GM21717 (cell line): ENCODE data around the gene SNAPC2.

Experiments
- ATAC-seq: cut with Tn5 transposase; IDR thresholded peaks from one replicate; pipeline ENCODE4 v1.9.1; 2021; ENCODE audit warnings: mild to moderate bottlenecking, moderate library complexity; ENCODE audit not compliant: unreplicated experiment

The SNAPC2 gene

DNA sequence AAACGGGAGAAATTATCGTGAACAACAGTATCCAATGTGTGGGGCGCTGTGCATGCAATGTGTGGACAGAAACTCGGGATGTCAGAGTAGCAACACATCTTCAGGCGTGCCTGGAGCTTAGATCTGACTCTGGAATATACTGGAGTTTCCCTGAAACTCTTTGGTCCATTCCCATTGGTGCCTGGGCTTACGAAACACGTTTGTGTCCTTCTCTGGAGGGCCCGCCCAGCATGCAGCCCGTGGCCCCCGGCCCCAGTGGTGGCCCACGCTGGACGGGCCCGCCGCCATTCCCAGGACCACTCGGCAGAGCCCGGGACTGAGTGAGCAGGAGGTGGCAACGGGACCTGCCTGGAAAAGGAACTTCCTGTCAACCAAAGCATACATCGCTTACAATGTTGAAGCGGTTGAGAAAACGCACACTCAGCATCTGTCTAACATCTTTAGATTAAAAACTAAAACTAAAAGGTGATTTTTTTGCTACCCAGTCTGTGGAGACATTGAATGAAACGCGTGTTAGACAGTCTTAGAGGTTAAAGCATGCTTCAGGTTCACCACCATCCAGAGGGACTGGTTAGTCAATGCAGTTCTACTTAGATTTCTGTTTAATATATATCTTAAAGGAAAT, 42.6 kb downstream of the SNAPC2 start:
- ATAC-seq = no peak

DNA sequence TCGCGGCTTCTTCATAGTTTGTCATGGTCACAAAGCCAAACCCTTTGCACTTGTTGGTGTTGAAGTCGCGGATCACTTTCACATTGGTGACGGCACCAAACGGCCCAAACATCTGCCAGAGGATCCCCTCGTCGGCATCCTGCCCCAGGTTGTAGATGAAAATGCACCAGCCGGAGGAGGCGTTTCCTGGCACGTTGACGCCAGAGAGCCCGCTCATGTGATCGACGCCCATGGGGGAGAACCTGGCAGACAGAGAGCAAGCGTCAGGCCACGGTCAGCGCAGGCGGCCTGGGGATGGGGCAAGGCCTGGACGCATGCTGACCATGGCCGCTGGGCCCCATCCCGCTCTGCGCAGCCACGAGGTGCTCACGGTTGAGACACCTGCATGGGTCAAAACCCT, 43.4 kb downstream of the SNAPC2 start:
- ATAC-seq = no peak

DNA sequence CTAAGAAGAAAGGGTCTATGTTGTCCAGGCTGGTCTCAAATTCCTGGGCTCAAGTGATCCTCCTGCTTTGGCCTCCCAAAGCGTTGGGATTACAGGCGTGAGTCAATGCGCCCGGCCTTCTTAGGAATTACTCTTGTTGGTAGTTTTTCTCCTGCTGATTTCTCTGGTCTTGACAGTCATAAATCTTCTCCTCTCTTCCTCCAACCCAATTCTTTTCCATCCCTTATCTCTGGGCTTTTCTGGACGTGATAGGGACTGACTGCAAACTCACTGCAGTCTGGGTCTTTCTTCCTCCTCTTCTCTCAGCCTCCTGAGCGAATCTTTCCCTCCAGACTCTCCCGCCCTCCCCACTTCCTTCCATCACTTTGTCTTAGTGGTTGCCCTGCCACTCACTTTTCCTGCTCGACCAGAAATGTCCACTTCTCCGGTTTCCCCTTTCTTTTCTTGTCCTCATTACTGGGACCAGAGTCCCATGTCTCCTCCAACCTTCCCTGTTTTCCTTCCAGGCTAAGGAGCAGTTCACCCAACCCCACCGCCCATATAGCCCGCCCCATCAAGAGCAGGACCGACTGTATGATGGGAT, 45.2 kb downstream of the SNAPC2 start:
- ATAC-seq = no peak

DNA sequence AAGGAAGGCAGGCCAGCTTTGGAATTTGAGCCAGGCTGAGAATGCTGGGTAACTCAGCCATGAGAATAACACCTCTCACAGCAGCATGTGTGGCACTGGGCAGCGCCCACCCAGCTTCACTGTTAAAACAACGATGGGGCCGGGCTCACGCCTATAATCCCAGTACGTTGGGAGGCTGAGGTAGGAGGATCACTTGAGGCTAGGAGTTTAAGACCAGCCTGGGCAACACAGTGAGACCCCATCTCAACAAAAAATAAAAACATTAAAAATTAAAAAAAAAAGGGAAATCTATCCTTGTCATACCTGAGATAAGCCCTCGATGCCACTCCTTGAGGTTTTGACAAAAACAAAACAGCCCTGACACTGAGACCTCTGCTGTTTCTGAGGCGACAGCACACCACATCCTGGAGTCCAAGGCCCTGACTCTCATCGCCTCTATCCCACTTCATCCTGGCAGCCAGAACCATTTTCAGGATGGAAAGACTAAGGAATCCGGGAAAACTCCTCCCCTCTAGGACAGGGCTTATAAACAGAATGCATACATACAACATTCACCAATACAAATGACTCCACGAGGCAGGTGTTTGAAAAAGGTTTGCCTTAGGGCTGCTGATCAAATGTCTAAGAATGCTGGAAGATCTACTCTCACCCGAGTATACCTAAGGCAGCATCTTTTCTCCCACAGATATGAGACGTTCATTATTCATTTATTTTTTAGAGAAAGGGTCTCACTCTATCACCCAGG, 46.0 kb downstream of the SNAPC2 start:
- no peak for ATAC-seq

DNA sequence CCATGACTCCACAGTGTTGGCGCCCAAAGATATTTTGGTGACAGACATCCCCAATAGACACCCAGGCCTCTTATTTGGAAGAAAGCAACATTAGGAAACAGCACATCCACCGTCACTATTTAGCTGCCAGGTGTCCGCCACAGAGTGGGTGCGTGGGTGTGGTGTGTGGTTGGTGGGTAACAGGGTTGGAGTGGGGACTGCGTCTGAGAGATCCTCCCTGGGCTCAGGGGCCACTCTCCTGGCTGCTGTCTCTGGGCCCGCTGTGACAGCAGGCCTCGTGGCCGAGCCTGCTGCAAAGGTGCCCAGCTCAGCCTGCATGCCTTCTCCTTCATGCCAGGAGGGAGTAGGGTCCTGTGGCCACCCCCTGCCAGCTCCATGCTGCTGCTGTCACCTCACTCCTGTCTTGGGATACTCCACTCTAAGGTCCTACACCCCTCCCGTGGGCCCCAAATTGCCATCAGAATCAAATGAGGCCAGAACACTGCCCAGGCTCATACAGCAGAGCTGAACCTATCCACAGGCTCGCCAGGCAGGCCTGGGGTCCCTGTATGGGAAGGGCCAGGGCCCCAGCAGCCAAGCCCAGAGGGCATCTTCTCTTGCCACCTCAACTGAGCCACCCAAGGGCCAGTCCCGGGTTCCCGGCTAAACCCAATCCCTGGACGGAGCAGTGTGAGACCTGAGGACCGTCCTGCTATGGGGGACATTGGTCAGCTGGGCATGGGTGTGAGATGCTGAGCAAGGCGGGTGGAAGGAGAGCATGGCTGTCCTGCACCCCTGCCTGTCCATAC, 48.1 kb downstream of the SNAPC2 start:
- no peak for ATAC-seq

DNA sequence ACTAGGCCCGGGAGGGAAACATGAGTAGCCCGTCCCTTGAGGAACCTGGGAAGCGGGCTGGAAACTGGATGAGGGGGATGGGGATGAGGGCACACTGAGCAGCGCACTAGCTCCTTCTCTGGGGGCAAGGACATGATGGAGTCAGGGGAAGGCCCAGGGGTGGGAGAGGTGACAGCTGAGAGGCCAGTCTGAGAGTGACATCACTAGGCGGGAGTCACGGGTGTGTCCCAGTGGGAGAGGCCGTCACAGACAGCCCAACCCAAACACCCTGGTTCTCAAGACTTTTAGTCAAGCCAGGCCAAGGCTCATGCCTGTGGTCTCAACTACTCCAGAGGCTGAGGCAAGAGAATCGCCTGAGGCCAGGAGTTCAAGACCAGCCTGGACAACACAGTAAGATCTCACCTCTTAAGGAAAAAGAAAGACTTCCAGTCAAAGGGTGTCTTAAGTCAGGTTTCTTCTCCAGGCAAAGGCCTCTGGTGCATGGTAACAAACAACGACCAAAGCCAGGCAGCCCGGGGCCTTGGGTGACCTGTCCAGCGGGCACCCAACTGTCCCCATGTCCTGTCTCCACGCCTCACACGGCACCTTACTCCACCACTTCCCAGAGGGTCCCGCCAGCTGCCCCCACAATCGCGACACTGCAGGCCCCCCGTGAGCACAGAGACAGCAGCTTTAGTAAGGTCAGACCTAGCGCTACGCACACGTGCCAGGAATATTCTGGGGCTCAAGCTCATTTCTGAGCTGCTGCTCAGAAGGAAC, 48.8 kb downstream of the SNAPC2 start:
- ATAC-seq = no peak

DNA sequence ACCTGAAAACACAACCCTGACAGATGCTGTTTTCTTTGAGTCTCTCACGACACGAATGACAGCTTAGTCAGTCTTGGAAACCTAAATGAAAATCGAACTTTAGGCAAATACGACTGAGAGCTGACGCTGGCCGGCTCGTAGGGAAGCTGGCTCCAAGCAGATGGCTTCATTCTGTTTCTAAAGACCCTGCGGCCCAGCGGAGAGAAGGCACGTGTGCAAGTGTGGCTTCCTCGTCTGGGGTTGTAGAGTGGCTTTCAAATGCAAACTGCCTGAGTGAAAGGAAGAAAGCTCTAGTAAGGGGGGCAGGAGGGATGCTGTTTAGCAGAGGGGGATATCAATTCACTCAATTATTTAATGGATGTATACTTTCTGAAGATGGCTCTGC, 49.4 kb downstream of the SNAPC2 start:
- no peak for ATAC-seq

DNA sequence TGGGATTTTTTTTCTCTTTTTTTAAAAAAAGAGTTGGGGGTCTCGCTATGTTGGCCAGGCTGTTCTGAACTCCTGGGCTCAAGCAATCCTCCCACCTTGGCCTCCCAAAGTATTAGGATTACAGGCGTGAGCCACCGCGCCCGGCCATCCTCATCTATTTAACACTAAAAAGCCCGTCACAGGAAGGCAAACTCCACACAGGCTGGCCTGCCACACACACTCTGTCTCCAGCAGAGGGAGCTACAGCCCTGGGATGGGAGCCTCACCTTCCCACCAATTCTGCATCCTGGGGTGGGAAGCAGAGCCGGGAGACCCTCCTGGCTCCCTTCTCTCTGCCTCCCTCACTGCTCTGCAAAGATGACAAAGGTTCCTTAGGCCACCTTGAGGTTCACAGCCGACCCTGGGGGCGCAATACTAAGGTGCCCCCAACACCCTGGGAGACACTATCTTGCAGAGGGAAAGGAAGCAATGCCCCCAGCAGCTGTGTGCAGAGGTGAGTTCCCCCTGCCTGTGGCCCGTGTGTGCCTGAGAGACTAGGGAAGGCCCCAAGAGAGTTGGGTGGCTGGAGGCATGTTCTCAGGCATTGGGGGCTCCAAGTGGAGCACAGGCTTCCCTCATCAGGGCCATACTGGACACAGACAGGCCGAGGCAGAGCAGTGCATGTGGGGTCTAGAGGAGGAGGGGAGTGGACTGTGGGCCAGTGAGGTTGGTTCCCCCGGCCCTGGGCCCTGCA, 50.7 kb downstream of the SNAPC2 start:
- ATAC-seq = no peak

DNA sequence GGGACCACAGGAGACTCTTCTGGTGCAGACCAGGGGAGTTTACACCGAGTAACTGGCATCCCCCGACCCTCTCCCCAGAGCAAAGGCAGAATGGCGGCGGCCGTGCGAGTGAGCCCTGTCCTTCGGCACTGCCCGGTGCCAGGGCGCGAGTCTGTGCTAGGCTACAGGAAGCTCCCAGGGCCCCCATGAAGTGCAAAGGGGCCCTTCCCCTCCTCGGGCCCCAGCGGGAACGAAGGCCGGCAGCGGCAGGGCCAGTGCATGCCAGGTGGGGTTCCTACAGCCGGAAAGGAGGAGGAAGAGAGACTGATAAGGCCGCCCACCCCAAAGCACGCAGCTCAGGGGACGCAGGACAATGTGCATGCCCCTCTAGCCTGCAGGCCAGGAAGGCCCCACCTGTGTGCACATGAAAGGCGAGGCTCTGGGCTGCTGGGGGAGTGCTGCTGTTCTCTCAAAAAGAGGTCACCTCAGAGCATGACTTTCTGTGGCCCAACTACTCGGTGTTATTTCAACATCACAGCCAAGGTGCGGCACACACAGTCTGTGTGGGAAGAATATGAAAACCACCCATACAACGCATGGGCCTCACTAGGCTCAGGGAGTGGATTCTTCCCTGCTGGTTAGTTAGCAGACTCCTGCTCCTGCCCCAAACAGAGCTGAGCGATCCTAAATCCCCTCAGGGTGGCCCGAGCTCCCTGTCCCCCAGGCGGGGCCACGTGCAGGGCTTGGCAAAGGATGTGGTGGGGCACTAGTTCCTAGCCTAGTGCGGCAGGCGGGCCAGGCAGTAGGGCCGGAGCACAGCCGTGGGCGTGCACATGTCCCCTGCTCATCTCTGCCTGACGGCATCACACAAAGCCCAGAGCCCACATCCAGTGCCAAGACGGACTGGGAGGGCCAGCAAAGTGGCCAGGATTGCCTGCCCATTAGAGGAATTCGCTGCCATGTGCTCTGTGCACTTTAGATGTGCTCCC, 51.7 kb downstream of the SNAPC2 start:
- ATAC-seq = no peak
